ENCODE results near the gene DNAJC18. TPM values are rescaled to one million over a fixed set of nuclear protein-coding genes. Genes with fewer than 3 reads are reported as not detected.

Gene DNAJC18
- polyA plus RNA-seq, 2 donors: 2.2 to 2.4 TPM

DNA sequence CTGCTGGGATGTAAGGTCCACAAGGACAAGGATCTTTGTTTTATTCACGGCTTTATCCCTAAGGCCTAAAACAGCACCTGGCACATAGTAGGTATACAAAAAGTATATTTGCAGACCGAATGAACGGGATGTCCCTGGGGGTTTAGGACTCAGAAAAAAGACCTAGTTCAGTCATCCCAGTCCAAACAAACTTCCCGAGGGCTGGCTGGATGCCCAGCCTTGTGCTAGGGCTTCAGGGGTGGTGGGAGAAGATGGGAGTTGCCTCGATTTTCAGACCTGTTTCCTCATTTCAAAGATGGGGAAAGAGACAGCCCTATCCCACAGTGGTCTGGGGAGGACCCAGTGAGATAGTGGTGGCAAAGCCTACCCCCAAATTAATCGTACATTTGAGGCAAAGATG lies 41.4 kb downstream of the DNAJC18 start:
- Histone ChIP-seq H3K27me3 (ENCODE audit: control insufficient read depth in 1 of 2, insufficient read depth in 2 of 2, low read length in 2 of 2) (no peaks in the 10 kb centered on the region), H3K4me1 (ENCODE audit: control insufficient read depth in 2 of 2, insufficient read depth in 2 of 2, low read length in 1 of 2) (peaks cover 9 to 10% of the 10 kb centered on the region in 2 donors)
- WGBS, 2 donors: 28 to 45% methylated on average over 6 of the region's 6 CpGs

GRCh38 chr5:139396691-139397090 lies 42.6 kb downstream of the DNAJC18 start:
- Histone ChIP-seq H3K9me3 (ENCODE audit: control insufficient read depth in 2 of 2, insufficient read depth in 1 of 2, low read depth in 1 of 2, low read length in 1 of 2) (no peaks in the 10 kb centered on the region), H3K4me3 (ENCODE audit: low read depth in 1 of 2, low read length in 2 of 2) (no peak overlapping the region), H3K4me1 (ENCODE audit: control insufficient read depth in 2 of 2, insufficient read depth in 2 of 2, low read length in 1 of 2) (peaks cover 10 to 13% of the 10 kb centered on the region in 2 donors), H3K36me3 (ENCODE audit: control insufficient read depth in 2 of 2, insufficient read depth in 2 of 2, low read length in 1 of 2) (no peaks in the 10 kb centered on the region), H3K27me3 (ENCODE audit: control insufficient read depth in 1 of 2, insufficient read depth in 2 of 2, low read length in 2 of 2) (no peaks in the 10 kb centered on the region), H3K27ac (ENCODE audit: low read depth in 2 of 2, low read length in 1 of 2) (no peak overlapping the region)
- WGBS, 2 donors: 93 to 95% methylated on average over 8 of the region's 8 CpGs

More for the DNA sequence above, 41.4 kb downstream of the DNAJC18 start:
- no peaks in the 10 kb centered on the region for H3K36me3 ChIP-seq (ENCODE audit: control insufficient read depth in 2 of 2, insufficient read depth in 2 of 2, low read length in 1 of 2)
- no peak overlapping the region for H3K4me3 ChIP-seq (ENCODE audit: low read depth in 1 of 2, low read length in 2 of 2)
- H3K27ac ChIP-seq (ENCODE audit: low read depth in 2 of 2, low read length in 1 of 2): no peak overlapping the region
- H3K9me3 ChIP-seq (ENCODE audit: control insufficient read depth in 2 of 2, insufficient read depth in 1 of 2, low read depth in 1 of 2, low read length in 1 of 2): no peaks in the 10 kb centered on the region

- H3K9me3 ChIP-seq (ENCODE audit: control insufficient read depth in 2 of 2, insufficient read depth in 1 of 2, low read depth in 1 of 2, low read length in 1 of 2): no peaks in the 10 kb centered on the region
- WGBS, 2 donors: 79 to 85% methylated on average over 8 of the region's 8 CpGs
- H3K27ac ChIP-seq (ENCODE audit: low read depth in 2 of 2, low read length in 1 of 2): no peak overlapping the region
- no peaks in the 10 kb centered on the region for H3K36me3 ChIP-seq (ENCODE audit: control insufficient read depth in 2 of 2, insufficient read depth in 2 of 2, low read length in 1 of 2)
- no peak overlapping the region for H3K4me3 ChIP-seq (ENCODE audit: low read depth in 1 of 2, low read length in 2 of 2)
- no peaks in the 10 kb centered on the region for H3K27me3 ChIP-seq (ENCODE audit: control insufficient read depth in 1 of 2, insufficient read depth in 2 of 2, low read length in 2 of 2)
- H3K4me1 ChIP-seq (ENCODE audit: control insufficient read depth in 2 of 2, insufficient read depth in 2 of 2, low read length in 1 of 2): peaks cover 10 to 17% of the 10 kb centered on the region in 2 donors
These were observed 43.3 kb downstream of the DNAJC18 start for GRCh38 chr5:139395844-139396640.

DNA sequence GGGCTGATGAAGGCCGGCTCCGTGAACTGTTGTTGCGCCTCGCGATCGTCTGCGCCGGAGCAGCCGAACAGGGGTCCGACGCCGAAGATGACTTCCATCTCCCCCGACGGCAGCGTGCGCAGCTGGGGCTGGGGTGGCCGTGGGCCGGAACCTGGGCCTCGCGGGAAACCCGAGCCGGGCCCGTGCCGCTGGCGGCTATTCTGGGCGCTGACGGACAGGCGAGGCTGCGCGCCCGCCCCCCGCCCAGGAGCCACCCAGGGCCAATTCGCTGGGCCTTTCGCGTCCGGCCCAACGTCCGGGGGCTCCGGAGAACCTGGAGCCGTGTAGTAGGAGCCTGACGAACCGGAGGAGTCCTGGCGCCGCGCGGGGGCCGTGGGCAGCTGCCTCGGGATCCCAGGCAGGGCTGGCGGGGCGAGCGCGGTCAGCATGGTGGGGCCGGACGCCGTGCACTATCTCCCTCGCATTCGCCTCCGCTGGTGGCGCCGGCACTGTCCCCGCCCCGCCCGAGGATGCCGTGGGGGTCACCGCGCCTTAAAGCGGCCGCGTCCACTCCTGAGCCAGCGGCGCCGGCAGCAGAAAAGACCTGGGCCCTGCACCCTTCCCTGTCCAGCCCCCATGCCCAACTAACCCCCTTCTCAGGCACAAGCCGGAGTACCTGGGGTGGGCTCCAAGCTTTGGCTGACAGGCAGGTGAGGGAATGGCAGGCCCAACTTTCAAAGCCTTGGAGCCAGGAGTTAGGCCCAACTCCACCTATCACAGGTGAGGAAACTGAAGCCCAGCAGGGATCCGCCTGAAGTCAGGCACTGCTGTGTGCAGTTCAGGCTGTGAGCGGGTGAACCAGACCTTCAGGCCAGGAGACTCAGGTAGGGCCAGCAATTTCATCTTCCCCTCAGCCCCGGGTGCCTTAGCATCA lies 44.4 kb downstream of the DNAJC18 start, which contains the start of gene PROB1:
PROB1 (minus strand) TSS at position 451 of the 913 bp plus-strand sequence; CDS start at position 428, 23 bp downstream.
- Histone ChIP-seq H3K27me3 (ENCODE audit: control insufficient read depth in 1 of 2, insufficient read depth in 2 of 2, low read length in 2 of 2) (no peaks in the 10 kb centered on the region), H3K4me3 (ENCODE audit: low read depth in 1 of 2, low read length in 2 of 2) (peak within 1 kb of the TSS; percentile 42 to 56), H3K9me3 (ENCODE audit: control insufficient read depth in 2 of 2, insufficient read depth in 1 of 2, low read depth in 1 of 2, low read length in 1 of 2) (no peaks in the 10 kb centered on the region), H3K36me3 (ENCODE audit: control insufficient read depth in 2 of 2, insufficient read depth in 2 of 2, low read length in 1 of 2) (no peaks in the 10 kb centered on the region), H3K27ac (ENCODE audit: low read depth in 2 of 2, low read length in 1 of 2) (no peak within 1 kb of the TSS), H3K4me1 (ENCODE audit: control insufficient read depth in 2 of 2, insufficient read depth in 2 of 2, low read length in 1 of 2) (peaks cover 10 to 20% of the 10 kb centered on the region in 2 donors)
- WGBS, 2 donors: 39 to 41% methylated on average over 64 to 76 of the region's 76 CpGs

- peaks cover 10 to 24% of the 10 kb centered on the region in 2 donors for H3K4me1 ChIP-seq (ENCODE audit: control insufficient read depth in 2 of 2, insufficient read depth in 2 of 2, low read length in 1 of 2)
- H3K27me3 ChIP-seq (ENCODE audit: control insufficient read depth in 1 of 2, insufficient read depth in 2 of 2, low read length in 2 of 2): no peaks in the 10 kb centered on the region
- no peaks in the 10 kb centered on the region for H3K9me3 ChIP-seq (ENCODE audit: control insufficient read depth in 2 of 2, insufficient read depth in 1 of 2, low read depth in 1 of 2, low read length in 1 of 2)
- no peaks in the 10 kb centered on the region for H3K36me3 ChIP-seq (ENCODE audit: control insufficient read depth in 2 of 2, insufficient read depth in 2 of 2, low read length in 1 of 2)
- H3K27ac ChIP-seq (ENCODE audit: low read depth in 2 of 2, low read length in 1 of 2): no peak overlapping the region
- H3K4me3 ChIP-seq (ENCODE audit: low read depth in 1 of 2, low read length in 2 of 2): peak overlapping the region; percentile 42 to 56
- 8% methylated on average over 57 to 62 of the region's 62 CpGs for WGBS, 2 donors
These were observed 45.1 kb downstream of the DNAJC18 start for GRCh38 chr5:139394123-139394653.

- Histone ChIP-seq H3K36me3 (ENCODE audit: control insufficient read depth in 2 of 2, insufficient read depth in 2 of 2, low read length in 1 of 2) (no peaks in the 10 kb centered on the region), H3K4me3 (ENCODE audit: low read depth in 1 of 2, low read length in 2 of 2) (peak overlapping the region; percentile 42 to 56), H3K9me3 (ENCODE audit: control insufficient read depth in 2 of 2, insufficient read depth in 1 of 2, low read depth in 1 of 2, low read length in 1 of 2) (no peaks in the 10 kb centered on the region), H3K27me3 (ENCODE audit: control insufficient read depth in 1 of 2, insufficient read depth in 2 of 2, low read length in 2 of 2) (no peaks in the 10 kb centered on the region), H3K4me1 (ENCODE audit: control insufficient read depth in 2 of 2, insufficient read depth in 2 of 2, low read length in 1 of 2) (peaks cover 10 to 24% of the 10 kb centered on the region in 2 donors), H3K27ac (ENCODE audit: low read depth in 2 of 2, low read length in 1 of 2) (peak overlapping the region in 1 of 2 donors; percentile 6)
- 8 to 13% methylated on average over 47 to 49 of the region's 49 CpGs for WGBS, 2 donors
These were observed 45.7 kb downstream of the DNAJC18 start for GRCh38 chr5:139393497-139394122.

- H3K27me3 ChIP-seq (ENCODE audit: control insufficient read depth in 1 of 2, insufficient read depth in 2 of 2, low read length in 2 of 2): no peaks in the 10 kb centered on the region
- no peaks in the 10 kb centered on the region for H3K9me3 ChIP-seq (ENCODE audit: control insufficient read depth in 2 of 2, insufficient read depth in 1 of 2, low read depth in 1 of 2, low read length in 1 of 2)
- peaks cover 10 to 28% of the 10 kb centered on the region in 2 donors for H3K4me1 ChIP-seq (ENCODE audit: control insufficient read depth in 2 of 2, insufficient read depth in 2 of 2, low read length in 1 of 2)
These were observed 46.4 kb downstream of the DNAJC18 start for GRCh38 chr5:139392678-139393496.

GRCh38 chr5:139392324-139392677 lies 47.0 kb downstream of the DNAJC18 start:
- Histone ChIP-seq H3K4me3 (ENCODE audit: low read depth in 1 of 2, low read length in 2 of 2) (peak overlapping the region; percentile 42 to 56), H3K9me3 (ENCODE audit: control insufficient read depth in 2 of 2, insufficient read depth in 1 of 2, low read depth in 1 of 2, low read length in 1 of 2) (no peaks in the 10 kb centered on the region), H3K36me3 (ENCODE audit: control insufficient read depth in 2 of 2, insufficient read depth in 2 of 2, low read length in 1 of 2) (peaks cover 0 to 2% of the 10 kb centered on the region in 2 donors), H3K4me1 (ENCODE audit: control insufficient read depth in 2 of 2, insufficient read depth in 2 of 2, low read length in 1 of 2) (peaks cover 10 to 28% of the 10 kb centered on the region in 2 donors), H3K27me3 (ENCODE audit: control insufficient read depth in 1 of 2, insufficient read depth in 2 of 2, low read length in 2 of 2) (no peaks in the 10 kb centered on the region), H3K27ac (ENCODE audit: low read depth in 2 of 2, low read length in 1 of 2) (peak overlapping the region in 1 of 2 donors; percentile 1)
- 9 to 12% methylated on average over 35 to 36 of the region's 36 CpGs for WGBS, 2 donors

More at GRCh38 chr5:139392678-139393496, 46.4 kb downstream of the DNAJC18 start:
- peaks cover 0 to under 1% of the 10 kb centered on the region in 2 donors for H3K36me3 ChIP-seq (ENCODE audit: control insufficient read depth in 2 of 2, insufficient read depth in 2 of 2, low read length in 1 of 2)
- 9 to 11% methylated on average over 69 to 77 of the region's 77 CpGs for WGBS, 2 donors
- H3K4me3 ChIP-seq (ENCODE audit: low read depth in 1 of 2, low read length in 2 of 2): peak overlapping the region; percentile 42 to 56
- peak overlapping the region in 1 of 2 donors; percentile 1 for H3K27ac ChIP-seq (ENCODE audit: low read depth in 2 of 2, low read length in 1 of 2)

All from esophagus (tissue), 2 donors.